GM12878 (cell line): ENCODE measurements around the gene CAPN1.

ENCODE experiments used
- ATF3 ChIP-seq: IDR thresholded peaks from 2 replicates; pipeline ENCODE4 v1.6.1; 2011; ENCODE audit warnings: low read depth, mild to moderate bottlenecking, low read length, moderate library complexity, borderline replicate concordance; ENCODE audit errors: extremely low read depth
- CTCF ChIP-seq, 3 experiments: IDR thresholded peaks in 2 of 3; conservative IDR thresholded peaks in 1 of 3; 2 replicates each; pipeline ENCODE4 v1.5.1; 2011; ENCODE audit warnings: low read depth in 3 of 3, low read length in 3 of 3, mild to moderate bottlenecking in 3 of 3, control low read depth in 2 of 3, moderate library complexity in 2 of 3, inconsistent platforms in 1 of 3, mixed read lengths in 1 of 3; ENCODE audit not compliant: control insufficient read depth in 2 of 3, insufficient read depth in 1 of 3; ENCODE audit errors: extremely low read depth in 1 of 3
- SPI1 ChIP-seq: IDR thresholded peaks from 2 replicates; pipeline ENCODE4 v1.6.1; 2011; ENCODE audit warnings: low read depth, mild to moderate bottlenecking, low read length, moderate library complexity, borderline replicate concordance; ENCODE audit not compliant: insufficient read depth
- TAF1 ChIP-seq: IDR thresholded peaks from 2 replicates; pipeline ENCODE4 v1.6.1; 2011; ENCODE audit warnings: mild to moderate bottlenecking, low read depth, low read length, borderline replicate concordance
- YY1 ChIP-seq: IDR thresholded peaks from 2 replicates; pipeline ENCODE4 v1.6.1; 2011; ENCODE audit warnings: low read depth, mild to moderate bottlenecking, low read length
- ZNF24 ChIP-seq: fragments of 450-650 bp; IDR thresholded peaks from 2 replicates; pipeline ENCODE4 v1.6.1; 2017; ENCODE audit warnings: antibody characterized with exemption, mild to moderate bottlenecking
- TF ChIP-seq, protein P1 (sequence below): IDR thresholded peaks from 2 replicates; pipeline ENCODE4 v1.6.1; 2012; ENCODE audit warnings: low read depth, low read length, improper control_type of control experiment

- TF ChIP-seq ATF3, result no peak
- TF ChIP-seq YY1, result no peak
- no peak for TF ChIP-seq TAF1
- no peak for TF ChIP-seq CTCF (IDR thresholded peaks at IDR 0.05 in 2 of 3, conservative IDR thresholded peaks at IDR 0.05 in 1 of 3; ENCODE audit: control insufficient read depth in 2 of 3, extremely low read depth in 1 of 3, insufficient read depth in 1 of 3, low read depth in 3 of 3, low read length in 3 of 3)
- TF ChIP-seq, protein P1, sequence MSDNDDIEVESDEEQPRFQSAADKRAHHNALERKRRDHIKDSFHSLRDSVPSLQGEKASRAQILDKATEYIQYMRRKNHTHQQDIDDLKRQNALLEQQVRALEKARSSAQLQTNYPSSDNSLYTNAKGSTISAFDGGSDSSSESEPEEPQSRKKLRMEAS, result no peak
- no peak for TF ChIP-seq SPI1
- TF ChIP-seq ZNF24, result no peak
Measured at GRCh38 chr11:65170058-65170534, 11.6 kb upstream of the CAPN1 start, which contains the start of gene SPDYC.
